HG02943 (cell line): ENCODE data around the gene SLC9A8.

ENCODE experiments used
- ATAC-seq: cut with Tn5 transposase; IDR thresholded peaks from one replicate; pipeline ENCODE4 v1.9.1; 2021; ENCODE audit warnings: mild to moderate bottlenecking, low read depth, moderate library complexity; ENCODE audit not compliant: unreplicated experiment

The SLC9A8 gene

DNA sequence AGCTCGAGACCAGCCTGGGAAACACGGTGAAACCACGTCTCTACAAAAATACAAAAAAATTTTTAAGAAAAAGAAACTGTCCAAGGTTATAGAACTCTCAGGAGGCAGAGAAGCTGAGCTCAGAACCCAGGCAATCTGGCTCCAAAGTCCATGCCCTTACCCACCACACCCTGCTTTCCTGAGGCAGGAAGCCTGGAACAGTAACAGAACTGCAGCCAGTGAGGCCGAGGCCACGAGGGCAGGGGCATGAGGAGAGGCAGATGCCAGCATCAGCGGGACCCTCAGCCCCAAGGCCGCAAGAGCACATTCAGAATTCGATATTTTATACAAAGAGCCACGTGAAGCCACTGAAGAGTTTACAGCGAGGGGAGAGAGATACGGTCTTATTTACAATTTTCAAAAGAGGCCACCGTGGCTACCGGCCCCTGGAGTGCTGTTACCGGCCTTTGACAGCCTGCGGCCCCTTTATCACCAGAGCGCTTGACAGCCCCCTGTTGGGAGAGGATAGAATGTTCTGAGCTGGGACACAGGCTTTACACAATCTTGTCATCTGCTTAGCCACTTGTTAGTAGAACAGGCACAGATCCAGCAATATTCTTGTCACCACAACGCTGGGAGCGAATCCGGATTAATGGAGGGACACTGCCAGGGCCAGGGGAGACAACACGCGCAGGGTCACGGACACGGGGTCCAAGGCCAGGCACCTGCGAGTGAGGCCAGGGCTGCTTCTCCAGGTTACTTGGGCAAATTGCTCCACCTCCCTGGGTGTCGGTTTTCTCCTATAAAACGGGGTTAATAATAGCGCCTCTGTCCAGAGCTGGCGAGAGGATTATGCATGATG is 97.1 kb downstream of the SLC9A8 start:
- ATAC-seq, result no peak

DNA sequence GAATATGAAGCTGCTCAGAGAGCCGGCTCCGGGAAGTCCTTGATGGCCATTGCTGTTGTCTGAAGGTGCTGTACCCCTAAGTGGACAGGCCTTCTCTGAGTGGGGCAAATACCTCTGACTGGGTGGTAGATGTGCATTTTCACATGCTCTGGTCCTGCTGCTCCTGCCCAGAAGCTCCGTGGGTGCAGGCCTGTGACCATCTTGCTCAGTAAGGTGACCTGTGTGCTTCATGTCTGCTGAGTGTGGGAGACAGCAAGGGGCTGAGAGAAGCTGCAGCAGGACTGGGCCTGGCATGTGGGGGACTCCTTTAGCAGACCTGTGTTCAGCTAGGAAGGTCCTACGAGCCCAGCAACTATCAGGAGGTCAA is 97.7 kb downstream of the SLC9A8 start:
- ATAC-seq, result no peak

DNA sequence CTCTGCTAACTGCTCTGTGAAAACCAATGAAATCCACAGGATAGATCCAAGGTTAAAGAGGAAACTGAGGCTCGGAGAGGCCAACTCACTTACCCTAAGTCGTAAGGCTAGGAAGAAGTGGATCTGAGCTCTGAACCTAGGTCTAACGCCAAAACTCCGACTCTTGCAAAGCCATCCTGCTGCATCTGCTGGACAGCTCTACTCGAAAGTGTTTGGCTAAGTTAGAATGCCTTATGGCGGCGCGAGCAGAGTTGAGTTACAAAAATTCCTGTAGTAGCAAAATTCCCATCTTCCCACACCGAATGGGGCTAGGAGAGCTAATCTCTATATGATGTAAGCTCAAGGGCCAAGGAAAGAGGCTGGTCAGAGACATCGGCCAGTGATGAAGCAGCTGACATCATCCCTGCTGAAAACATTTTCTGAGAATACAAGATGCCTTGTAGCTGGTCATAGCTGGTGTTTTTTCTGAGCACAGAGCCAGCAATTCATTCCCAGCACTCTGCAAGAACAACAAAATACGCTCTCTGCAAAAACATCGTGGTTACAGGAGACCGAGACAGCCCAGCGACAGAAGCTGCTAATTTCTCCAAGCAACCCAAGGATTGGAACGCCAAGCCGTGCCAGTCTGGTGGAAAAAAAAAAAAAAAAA is 100.9 kb downstream of the SLC9A8 start:
- no peak for ATAC-seq

DNA sequence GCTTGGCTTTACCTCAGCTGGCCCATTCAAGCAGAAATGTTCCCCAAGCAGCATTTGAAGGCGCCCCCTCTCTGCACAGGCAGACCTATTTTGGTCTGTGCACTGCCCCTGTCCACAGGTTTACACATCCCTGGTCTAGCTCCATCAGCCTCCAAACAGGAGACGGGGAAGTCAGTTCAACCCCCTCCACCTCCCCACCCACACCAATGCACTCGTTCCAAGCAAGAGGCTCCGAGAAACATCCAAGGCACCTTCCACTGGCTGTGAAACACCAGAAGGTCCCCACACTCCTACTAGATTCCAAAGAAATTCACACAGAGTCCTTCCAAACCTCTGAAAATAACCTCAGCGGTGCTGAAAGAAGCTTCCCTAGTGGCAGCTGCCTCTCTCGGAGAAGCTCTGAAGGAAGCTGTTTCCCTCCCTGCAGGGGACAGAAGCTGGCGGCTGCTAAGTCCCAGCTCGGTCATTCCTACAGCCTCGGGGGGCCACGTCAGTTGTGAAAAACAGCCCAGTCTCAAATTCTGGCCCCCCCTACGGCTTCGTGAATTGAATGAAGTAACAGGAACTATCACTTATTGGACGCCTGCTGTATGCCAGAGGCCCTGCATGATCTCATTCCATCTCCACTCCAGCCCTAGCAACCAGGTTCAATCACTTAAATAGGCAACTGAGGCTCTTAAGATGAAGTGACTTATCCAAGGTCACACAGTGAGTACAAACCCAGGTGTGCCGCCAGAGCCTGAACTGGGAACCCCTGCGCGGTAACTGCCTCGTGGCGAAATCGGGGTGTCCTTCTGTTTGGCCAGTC is 101.9 kb downstream of the SLC9A8 start:
- no peak for ATAC-seq

DNA sequence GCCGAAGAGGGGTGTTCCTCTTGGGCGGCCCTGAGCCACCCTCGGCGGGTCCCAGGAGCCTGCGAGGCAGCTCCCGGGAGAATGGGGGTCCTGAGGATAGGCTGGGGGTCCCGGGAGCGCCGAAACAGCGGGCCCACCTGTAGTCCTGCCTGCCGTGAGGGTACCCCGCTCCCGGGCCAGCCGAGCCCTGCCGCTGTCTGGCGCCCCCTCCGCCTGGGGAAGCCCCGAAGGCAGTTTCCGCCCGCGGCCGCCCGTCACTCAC is 102.4 kb downstream of the SLC9A8 start:
- peak; percentile 32 for ATAC-seq

DNA sequence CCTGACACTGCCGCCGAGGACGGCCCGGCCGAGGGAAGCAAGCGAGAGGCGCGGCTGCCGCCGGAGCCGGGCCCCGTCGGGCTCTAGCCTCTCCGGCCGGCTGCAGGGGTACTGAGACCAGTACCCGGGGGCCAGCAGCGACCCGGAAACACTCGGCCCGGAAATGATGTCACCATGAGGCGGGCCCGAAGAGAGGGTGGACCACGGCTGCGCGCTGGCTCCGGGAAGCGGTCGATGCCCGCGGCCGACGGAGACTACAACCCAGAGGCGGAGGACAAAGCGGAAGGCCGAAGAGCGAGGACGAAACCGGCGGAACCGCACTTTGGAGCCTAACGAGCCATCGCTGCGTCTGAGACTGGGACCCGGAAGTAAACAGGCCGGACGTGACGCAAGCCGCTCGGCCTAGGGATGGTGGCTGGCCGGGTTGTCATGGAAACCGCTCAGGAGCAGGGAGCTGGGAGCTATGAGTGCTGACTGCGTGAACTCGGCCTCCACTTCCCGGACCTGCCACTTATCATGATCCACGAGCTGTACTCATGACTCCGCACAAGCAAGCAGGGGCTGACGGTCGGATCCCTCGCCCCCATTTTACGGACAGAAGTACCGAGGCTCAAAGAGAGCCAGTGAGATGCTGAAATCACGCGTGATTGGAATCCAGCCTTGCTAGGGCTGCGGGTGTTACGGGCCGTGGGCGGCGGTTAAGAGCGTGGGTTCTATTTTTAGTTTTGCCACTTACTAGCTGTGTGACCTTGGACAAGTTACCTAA is 102.9 kb downstream of the SLC9A8 start, which contains the start of gene SPATA2:
Gene SPATA2 (minus strand): TSS at position 150 of the 766 bp plus-strand sequence. CDS start 7,039 bp downstream, outside the sequence.
- peak; percentile 84 for ATAC-seq

DNA sequence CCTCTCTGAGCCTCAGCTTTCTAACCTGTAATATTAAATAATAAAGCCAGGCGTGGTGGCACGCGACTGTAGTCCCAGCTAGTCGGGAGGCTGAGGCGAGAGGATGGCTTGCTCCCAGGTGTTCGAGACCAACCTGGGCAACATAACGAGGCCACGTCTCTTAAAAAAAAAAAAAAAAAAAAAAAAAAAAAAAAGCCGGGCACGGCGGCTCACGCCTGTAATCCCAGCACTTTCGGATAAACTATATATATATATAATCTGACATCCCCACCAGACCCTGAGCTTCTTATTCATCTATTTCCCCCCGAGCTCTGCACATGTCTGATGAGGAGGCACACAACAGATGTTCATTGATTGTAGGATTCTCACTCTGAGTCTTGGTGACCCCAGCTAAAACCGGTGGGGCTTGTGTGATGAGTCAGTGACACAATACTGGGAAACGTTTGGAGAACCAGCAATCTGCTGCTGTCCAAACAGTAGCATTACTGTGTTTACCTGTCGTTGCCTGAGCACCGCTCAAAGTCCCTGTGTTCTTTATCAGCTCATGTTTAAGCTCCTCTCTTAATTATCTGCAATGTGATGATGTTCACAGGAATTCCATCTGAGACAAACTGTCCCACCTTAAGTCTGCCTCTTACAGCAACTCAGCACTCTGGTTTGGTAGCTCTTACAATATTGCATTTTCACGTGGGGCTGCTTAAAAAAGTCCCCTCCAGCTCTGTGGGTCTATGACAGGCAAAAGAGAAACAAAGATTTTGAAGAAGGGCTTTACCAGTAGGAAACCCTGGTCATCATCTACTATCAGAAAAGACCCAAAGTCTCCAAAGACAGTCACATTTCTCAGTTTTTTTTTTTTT is 103.7 kb downstream of the SLC9A8 start:
- ATAC-seq, result no peak

DNA sequence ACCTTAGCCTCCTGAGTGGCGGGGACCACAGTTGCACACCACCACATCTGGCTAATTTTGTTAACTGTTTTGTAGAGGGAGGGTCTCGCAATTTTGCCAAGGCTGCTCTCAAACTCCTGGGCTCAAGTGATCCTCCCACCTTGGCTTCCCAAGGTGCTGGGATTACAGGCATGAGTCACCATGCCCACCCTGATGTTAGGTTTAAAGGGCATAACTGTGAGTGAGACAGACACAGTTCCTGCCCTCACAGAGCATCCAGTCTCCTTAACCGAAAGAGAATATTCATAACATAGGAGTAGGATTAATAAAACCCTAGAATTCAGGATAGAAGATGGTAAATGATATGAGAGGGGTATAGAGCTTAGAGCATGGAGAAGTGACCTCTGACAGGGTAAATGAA is 105.8 kb downstream of the SLC9A8 start:
- no peak for ATAC-seq

DNA sequence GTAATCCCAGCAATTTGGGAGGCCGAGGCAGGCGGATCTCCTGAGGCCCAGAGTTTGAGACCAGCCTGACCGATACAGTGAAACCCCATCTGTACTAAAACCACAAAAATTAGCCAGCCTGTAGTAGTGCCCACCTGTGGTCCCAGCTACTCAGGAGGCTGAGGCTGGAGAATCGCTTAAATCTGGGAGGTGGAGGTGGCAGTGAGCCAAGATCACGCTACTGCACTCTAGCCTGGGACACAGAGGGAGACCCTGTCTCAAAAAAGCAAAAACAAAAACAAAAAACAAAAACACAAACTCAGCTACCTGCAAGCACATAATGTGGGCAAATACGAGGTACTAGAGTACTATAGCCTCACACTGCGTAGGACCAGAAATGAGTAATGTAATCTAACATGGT is 106.4 kb downstream of the SLC9A8 start:
- ATAC-seq, result no peak

DNA sequence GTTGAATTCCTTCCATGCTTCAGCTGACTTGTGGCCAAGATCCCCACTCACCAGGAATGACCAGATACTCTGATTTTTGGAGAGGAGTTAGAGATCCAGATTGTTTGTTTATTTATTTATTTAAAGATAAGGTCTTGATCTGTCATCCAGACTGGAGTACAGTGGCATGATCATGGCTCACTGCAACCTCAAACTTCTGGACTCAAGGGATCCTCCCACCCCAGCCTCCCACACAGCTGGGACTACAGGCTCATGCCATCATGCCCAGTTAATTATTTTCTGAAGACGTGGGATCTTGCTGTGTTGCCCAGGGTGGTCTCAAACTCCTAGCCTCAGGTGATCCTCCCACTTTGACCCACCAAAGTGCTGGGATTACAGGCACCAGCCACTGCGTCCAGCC is 106.8 kb downstream of the SLC9A8 start:
- no peak for ATAC-seq

DNA sequence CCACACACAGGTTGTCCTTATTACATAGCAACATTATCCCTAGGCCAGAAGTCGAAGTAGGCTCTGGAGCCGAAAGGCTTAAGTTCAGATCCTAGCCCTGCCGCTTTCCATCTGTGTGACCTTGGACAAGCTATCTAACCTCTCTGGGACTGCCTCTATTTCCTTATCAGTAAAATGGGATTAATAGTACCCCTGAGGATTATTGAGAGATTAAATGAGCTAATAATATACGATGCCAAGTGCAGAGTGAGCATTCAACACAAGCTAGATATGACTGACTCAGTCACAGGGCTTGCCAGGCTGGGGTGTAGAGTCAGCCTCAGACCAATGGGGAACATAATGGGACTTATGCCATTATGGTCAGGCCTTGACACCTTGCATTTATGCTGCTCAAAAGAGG is 111.6 kb downstream of the SLC9A8 start:
- no peak for ATAC-seq

DNA sequence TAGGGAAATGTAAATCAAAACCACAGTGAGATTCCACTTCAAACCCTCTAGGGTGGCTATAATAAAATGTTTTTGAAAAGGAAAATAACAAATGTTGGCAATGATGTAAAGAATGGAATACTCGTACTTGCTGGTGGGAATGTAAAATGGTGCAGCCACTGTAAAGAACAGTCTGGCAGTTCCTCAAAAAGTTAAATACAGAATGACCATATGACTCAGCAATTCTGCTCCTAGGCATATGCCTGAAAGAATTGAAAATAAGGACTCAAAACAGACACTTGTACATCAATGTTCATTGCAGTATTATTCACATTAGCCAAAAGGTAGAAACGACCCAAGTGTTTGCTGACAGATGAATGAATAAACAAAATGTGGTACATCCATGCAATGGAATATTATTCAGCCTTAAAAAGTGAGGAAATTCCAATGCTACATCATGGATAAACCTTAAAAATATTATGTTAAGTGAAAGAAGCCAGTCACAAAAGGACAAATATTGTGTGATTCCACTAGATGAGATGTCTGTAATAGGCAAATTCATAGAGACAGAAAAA is 113.3 kb downstream of the SLC9A8 start:
- no peak for ATAC-seq

DNA sequence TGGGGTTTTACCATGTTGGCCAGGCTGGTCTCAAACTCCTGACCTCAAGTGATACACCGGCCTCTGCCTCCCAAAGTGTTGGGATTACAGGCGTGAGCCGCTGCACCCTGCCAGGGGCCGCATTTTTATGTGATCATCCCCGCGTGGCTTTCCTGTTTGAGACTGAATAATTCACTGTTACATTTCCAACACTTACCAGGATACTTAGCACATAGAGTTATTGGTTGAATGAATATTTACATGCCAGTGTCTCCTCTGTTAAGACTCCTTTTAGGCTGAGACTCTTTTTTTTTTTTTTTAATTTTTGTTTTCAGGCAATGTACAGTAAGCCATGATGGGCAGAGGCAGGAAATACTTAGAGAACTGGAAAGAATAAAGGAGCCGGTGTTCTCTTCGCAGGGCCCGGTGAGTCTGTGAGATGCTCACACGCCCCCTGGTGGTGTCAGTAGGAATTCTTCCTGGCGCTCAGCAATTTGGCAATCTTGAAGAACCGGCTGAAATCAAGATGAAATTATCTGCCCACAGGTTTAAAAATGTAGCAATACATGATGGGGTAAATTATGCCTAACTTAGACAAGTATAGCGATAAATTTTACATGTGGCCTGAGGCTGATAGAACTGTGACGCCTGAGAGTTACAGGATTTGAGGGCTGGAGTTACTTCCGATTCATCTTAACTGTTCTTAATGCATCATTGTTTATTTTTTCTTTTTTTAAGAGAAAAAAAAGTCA is 115.9 kb downstream of the SLC9A8 start:
- ATAC-seq, result no peak

DNA sequence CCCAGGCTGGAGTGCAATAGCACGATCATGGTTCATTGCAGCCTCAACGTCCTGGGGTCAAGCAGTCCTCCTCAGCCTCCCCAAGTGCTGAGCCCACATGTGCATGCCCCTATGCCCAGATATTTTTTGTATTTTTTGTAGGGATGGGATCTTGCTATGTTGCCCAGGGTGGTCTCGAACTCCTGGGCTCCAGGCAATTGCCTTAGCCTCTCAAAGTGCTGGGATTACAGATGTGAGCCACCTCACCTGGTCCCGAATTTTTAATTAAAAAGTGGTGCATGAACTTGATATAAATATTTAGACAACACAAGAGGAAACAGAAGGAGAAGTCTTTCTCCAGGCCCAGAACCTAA is 116.5 kb downstream of the SLC9A8 start:
- ATAC-seq, result no peak

DNA sequence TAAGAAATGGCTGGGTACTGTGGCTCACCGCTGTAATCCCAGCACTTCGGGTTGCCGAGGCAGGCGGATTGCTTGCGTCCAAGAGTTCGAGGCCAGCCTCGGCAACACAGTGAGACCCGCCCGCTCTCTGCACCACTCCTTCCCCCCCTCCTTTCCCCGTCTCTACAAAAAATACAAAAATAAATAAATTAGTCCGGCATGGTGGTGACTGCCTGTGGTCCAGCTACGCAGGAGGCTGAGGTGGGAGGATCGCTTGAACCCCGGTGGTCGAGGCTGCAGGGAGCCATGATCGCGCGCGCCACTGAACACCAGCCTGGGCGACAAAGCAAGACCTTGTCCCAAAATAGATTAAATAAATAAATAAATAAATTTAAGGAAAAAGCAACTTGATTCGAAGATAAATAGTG is 123.1 kb downstream of the SLC9A8 start:
- no peak for ATAC-seq

DNA sequence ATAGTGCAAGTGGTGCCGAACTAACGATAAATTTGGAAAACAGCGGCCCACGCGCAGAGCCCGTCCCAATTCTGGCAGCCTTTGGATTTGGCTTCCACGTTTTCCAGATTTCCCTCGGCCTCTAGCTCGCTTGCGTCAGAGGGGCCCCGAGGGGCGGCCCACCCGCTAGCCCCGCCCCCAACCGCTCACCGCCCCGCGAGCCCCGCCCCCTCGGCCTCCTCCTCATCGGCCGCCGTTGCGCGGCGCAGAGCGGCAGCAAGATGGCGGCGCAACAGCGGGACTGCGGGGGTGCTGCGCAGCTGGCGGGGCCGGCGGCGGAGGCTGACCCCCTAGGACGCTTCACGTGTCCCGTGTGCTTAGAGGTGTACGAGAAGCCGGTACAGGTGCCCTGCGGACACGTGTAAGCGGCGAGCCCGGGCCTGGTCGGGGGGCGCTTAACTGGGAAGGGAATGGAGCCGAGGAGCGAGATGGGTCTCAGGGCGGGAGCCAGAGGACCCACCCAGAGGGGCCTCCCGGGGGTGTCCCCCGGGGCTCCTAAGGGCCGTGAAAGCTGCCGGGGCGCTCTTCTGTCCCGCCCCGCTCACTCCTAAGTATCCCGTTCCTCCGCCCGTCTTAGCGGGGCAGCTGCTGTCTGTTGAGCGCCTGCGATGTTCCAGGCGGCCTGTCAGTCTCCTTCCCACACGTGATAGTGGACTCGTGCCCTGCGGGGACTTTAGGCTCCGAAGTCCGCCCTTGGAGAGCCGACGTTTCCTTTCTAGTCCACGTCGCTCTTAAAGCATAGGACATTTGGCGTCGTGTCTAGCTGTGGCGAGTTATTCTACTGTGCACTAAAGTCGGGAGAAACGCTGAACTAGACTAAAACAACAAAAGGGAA is 123.8 kb downstream of the SLC9A8 start, which contains the start of gene RNF114:
Gene RNF114 (plus strand): TSS at position 245 of the 874 bp plus-strand sequence. CDS start 16 bp downstream, at position 261.
- peak; percentile 57 for ATAC-seq

DNA sequence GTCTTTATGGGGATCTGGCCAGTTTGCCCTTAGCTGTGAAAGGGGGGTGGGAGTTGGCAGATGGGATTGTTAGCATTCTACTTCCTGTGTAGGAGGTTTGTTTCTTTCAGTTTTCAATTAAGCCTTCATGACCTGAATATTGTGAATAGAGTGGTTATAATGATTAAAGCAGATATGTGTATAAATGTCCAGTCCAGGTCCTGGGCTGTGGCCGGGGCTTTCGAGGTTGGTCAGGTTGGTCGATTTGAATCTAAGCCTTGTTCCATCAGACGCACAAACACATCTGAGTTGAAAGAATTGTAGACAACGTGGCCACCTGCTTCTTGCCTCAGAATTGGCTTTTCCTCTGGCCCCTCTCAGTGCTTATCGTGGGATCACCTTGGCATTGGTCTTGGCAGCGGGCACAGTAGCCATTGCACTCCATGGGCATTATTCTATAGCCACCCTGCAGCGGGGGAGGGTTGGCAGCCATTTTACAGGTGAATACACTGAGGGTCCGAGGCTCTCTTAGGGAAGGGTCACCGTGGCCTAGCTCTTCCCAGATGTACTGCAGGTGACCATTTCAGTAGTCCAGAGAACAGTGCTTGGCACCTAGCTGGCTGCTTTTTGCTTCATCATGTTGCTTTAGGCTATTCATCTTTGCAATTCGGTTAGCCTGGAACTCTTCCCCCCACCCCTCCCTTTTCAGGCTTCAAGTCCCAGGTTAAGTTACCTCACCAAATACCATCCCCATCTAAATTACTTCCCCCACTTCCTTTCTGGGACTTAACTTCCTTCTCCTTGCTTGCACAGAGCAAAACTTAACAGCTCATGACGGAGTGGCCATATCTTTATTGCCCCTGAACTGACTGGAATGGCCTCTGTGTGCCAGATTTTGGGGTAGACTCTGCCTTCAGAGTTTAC is 124.7 kb downstream of the SLC9A8 start:
- ATAC-seq, result peak; percentile 24
